Mononuclear cell (primary cell): Measurements from ENCODE around the gene PTPN20. TPM values are rescaled to one million over a fixed set of nuclear protein-coding genes. Genes with fewer than 3 reads are reported as not detected.
"Not testable (repeated sequence)": the region's sequence is repeated elsewhere in the genome, so short reads cannot be mapped to it uniquely, and the experiment has no call there.

Experiments
- H3K27me3 ChIP-seq: 2 replicates; pipeline ENCODE4 v1.6.0; 2011; ENCODE audit warnings: low read length, control low read depth; ENCODE audit not compliant: insufficient read depth
- H3K4me1 ChIP-seq: 2 replicates; pipeline ENCODE4 v1.5.1; 2011; ENCODE audit warnings: mild to moderate bottlenecking, low read length, control low read depth; ENCODE audit not compliant: insufficient read depth
- H3K4me3 ChIP-seq: 2 replicates; pipeline ENCODE4 v1.5.1; 2011; ENCODE audit warnings: mild to moderate bottlenecking, low read length, moderate library complexity
- H3K9me3 ChIP-seq: 2 replicates; pipeline ENCODE4 v1.5.1; 2011; ENCODE audit warnings: low read depth, mild to moderate bottlenecking, control low read depth, low read length
- total RNA-seq: library from RNA; depleted of rRNA; stranded (reverse); fragments of >200 nt; gene quantifications from one replicate; pipeline ENCODE4 v1.2.3, GENCODE V29; 2012

The PTPN20 gene
- 0.73 TPM for total RNA-seq

- not testable (repeated sequence) for H3K27me3 ChIP-seq, H3K4me3 ChIP-seq, H3K9me3 ChIP-seq, H3K4me1 ChIP-seq
Observed at GRCh38 chr10:46911144-46911876, at the start of gene PTPN20. Gene PTPN20 (plus strand): TSS chr10:46911428. CDS start chr10:46932500, 21,072 bp downstream.

GRCh38 chr10:46869716-46870115 is 41.5 kb upstream of the PTPN20 start:
- not testable (repeated sequence) for H3K4me1 ChIP-seq, H3K9me3 ChIP-seq, H3K27me3 ChIP-seq, H3K4me3 ChIP-seq

GRCh38 chr10:46871583-46871982 is 39.6 kb upstream of the PTPN20 start:
- not testable (repeated sequence) for H3K4me3 ChIP-seq, H3K27me3 ChIP-seq

GRCh38 chr10:46875304-46875703 is 35.9 kb upstream of the PTPN20 start:
- not testable (repeated sequence) for H3K27me3 ChIP-seq, H3K9me3 ChIP-seq, H3K4me3 ChIP-seq, H3K4me1 ChIP-seq

More at GRCh38 chr10:46871583-46871982, 39.6 kb upstream of the PTPN20 start:
- not testable (repeated sequence) for H3K9me3 ChIP-seq, H3K4me1 ChIP-seq

GRCh38 chr10:46876773-46877172 is 34.5 kb upstream of the PTPN20 start:
- H3K9me3 ChIP-seq, H3K27me3 ChIP-seq, H3K4me1 ChIP-seq, H3K4me3 ChIP-seq: not testable (repeated sequence)

GRCh38 chr10:46878761-46879160 is 32.5 kb upstream of the PTPN20 start:
- not testable (repeated sequence) for H3K4me1 ChIP-seq, H3K9me3 ChIP-seq, H3K4me3 ChIP-seq, H3K27me3 ChIP-seq

GRCh38 chr10:46890813-46891611 is 20.2 kb upstream of the PTPN20 start:
- not testable (repeated sequence) for H3K4me3 ChIP-seq, H3K4me1 ChIP-seq, H3K27me3 ChIP-seq, H3K9me3 ChIP-seq

GRCh38 chr10:46896762-46897692 is 14.2 kb upstream of the PTPN20 start:
- not testable (repeated sequence) for H3K4me1 ChIP-seq, H3K27me3 ChIP-seq, H3K9me3 ChIP-seq, H3K4me3 ChIP-seq

- H3K4me3 ChIP-seq, H3K4me1 ChIP-seq, H3K9me3 ChIP-seq, H3K27me3 ChIP-seq: not testable (repeated sequence)
Observed at GRCh38 chr10:46901247-46901646, 10.0 kb upstream of the PTPN20 start.

GRCh38 chr10:46903874-46904273 is 7.4 kb upstream of the PTPN20 start:
- not testable (repeated sequence) for H3K4me1 ChIP-seq, H3K4me3 ChIP-seq, H3K9me3 ChIP-seq, H3K27me3 ChIP-seq

- H3K27me3 ChIP-seq = not testable (repeated sequence)
Observed at GRCh38 chr10:46906359-46906758, 4.9 kb upstream of the PTPN20 start.

GRCh38 chr10:46907185-46908117 is 3.8 kb upstream of the PTPN20 start:
- not testable (repeated sequence) for H3K4me3 ChIP-seq, H3K27me3 ChIP-seq, H3K9me3 ChIP-seq, H3K4me1 ChIP-seq

More at GRCh38 chr10:46906359-46906758, 4.9 kb upstream of the PTPN20 start:
- not testable (repeated sequence) for H3K9me3 ChIP-seq, H3K4me3 ChIP-seq, H3K4me1 ChIP-seq

GRCh38 chr10:46922498-46922897 is 11.3 kb downstream of the PTPN20 start:
- not testable (repeated sequence) for H3K4me1 ChIP-seq, H3K4me3 ChIP-seq, H3K27me3 ChIP-seq, H3K9me3 ChIP-seq

- not testable (repeated sequence) for H3K4me1 ChIP-seq, H3K27me3 ChIP-seq, H3K9me3 ChIP-seq, H3K4me3 ChIP-seq
Observed at GRCh38 chr10:46925156-46925555, 13.9 kb downstream of the PTPN20 start.
